ENCODE results near the gene TRPV3. TPM values are rescaled to one million over a fixed set of nuclear protein-coding genes. Genes with fewer than 3 reads are reported as not detected.

TRPV3 gene
- total RNA-seq, 5 donors from 2014 or later (not counting 1 experiment from before 2014, with no cell fraction given): 0.23 to 1.4 (median 0.44) TPM

- peaks cover 12 to 17% of the 10 kb centered on the region in 2 donors for H3K27me3 Mint-ChIP-seq
- 80% methylated on average over 18 of the region's 19 CpGs for WGBS (ENCODE audit: insufficient coverage)
- peaks cover 0 to 17% (median 15%) of the 10 kb centered on the region in 3 donors for H3K4me1 Mint-ChIP-seq
- CTCF ChIA-PET: no interaction called here
- no peak for DNase-seq
- Histone ChIP-seq H3K27ac (ENCODE audit: low read length) (no peak overlapping the region), H3K4me3 (ENCODE audit: control insufficient read depth in 1 of 2, extremely low read depth in 1 of 2, low read length in 1 of 2) (no peak overlapping the region), H3K4me1 (ENCODE audit: control insufficient read depth in 1 of 2, extremely low read depth in 1 of 2, insufficient read depth in 2 of 2, low read length in 2 of 2) (peaks cover 0 to 22% of the 10 kb centered on the region in 2 experiments), H3K27me3 (replicated peaks in 1 of 2; ENCODE audit: control insufficient read depth in 2 of 2, extremely low read depth in 1 of 2, insufficient read depth in 2 of 2, low read length in 1 of 2) (peaks cover 0 to 55% of the 10 kb centered on the region in 2 experiments), H3K36me3 (ENCODE audit: control insufficient read depth in 2 of 2, extremely low read depth in 1 of 2, insufficient read depth in 1 of 2, low read length in 1 of 2) (no peaks in the 10 kb centered on the region), H3K9me3 (no peaks in the 10 kb centered on the region)
- no peaks in the 10 kb centered on the region for H3K36me3 Mint-ChIP-seq
- no peak for ATAC-seq (replicated peaks in 1 of 4)
- no peak overlapping the region for H3K4me3 Mint-ChIP-seq
- H3K27ac Mint-ChIP-seq: no peak overlapping the region
- POLR2A ChIA-PET: no interaction called here
- H3K9me3 Mint-ChIP-seq: no peaks in the 10 kb centered on the region
Measured at GRCh38 chr17:3556239-3556915, 1.2 kb downstream of the TRPV3 start.

DNA sequence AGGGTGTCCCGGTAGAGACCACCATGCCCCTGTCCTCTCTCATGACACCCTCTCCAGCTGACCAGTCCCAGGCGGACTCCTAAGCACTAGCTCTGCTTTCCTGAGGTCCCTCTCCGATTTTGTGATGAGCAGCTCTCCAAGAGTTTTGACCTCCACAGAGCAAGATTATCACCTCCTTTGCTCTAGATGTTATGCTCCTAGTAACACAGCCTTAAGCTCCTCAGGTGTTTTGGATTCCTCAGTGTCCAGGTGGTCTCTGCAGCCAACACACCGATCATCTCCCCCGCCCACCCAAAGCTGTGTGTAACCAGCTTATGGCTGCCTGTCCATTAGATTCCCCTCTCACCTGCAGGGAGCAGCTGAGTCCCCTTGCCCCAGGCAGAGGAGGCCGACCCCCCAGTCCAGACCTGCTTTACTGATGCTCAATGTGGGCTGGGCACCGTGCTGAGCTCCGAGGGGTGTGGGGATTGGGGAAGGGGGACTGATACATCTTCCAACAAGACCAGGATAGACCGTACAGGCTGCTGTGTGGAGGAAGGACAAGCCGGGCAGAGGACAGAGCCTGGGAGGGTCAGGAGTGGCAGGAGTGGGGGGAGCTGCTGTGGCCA, 2.3 kb downstream of the TRPV3 start:
- H3K4me1 ChIP-seq (ENCODE audit: control insufficient read depth in 1 of 2, extremely low read depth in 1 of 2, insufficient read depth in 2 of 2, low read length in 2 of 2): peaks cover 0 to 22% of the 10 kb centered on the region in 2 experiments
- ChIA-PET CTCF (no interaction called here), POLR2A (no interaction called here)
- Mint-ChIP-seq H3K9me3 (no peaks in the 10 kb centered on the region), H3K27me3 (peaks cover 12 to 17% of the 10 kb centered on the region in 2 donors), H3K27ac (no peak overlapping the region), H3K36me3 (no peaks in the 10 kb centered on the region), H3K4me3 (no peak overlapping the region), H3K4me1 (peaks cover 0 to 17% (median 15%) of the 10 kb centered on the region in 3 donors)
- peaks cover 0 to 60% of the 10 kb centered on the region in 2 experiments for H3K27me3 ChIP-seq (replicated peaks in 1 of 2; ENCODE audit: control insufficient read depth in 2 of 2, extremely low read depth in 1 of 2, insufficient read depth in 2 of 2, low read length in 1 of 2)
- no peaks in the 10 kb centered on the region for H3K36me3 ChIP-seq (ENCODE audit: control insufficient read depth in 2 of 2, extremely low read depth in 1 of 2, insufficient read depth in 1 of 2, low read length in 1 of 2)
- H3K4me3 ChIP-seq (ENCODE audit: control insufficient read depth in 1 of 2, extremely low read depth in 1 of 2, low read length in 1 of 2): no peak overlapping the region
- 79% methylated on average over 9 of the region's 10 CpGs for WGBS (ENCODE audit: insufficient coverage)
- no peak for ATAC-seq (replicated peaks in 1 of 4)
- H3K27ac ChIP-seq (ENCODE audit: low read length): no peak overlapping the region
- no peak for DNase-seq
- no peaks in the 10 kb centered on the region for H3K9me3 ChIP-seq

DNA sequence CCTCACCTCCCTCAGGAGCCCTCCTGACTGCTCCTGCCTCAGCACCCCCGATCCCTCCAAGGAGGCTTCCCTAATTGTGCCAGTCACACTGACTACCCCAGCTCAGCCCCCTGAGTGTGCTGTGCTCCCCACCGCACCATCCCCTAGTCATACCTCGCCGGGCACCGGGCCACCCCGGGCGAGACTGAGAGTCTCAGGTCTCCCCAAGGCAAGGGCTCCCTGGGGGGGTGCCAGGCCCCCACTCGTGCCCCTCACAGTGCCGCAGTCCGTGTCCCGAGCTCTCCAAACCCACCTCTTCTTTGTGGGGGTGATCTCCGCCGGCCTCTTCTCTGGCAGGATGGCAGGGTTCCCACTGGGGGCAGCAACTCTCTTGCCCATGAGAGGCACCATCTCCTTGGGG, 3.2 kb downstream of the TRPV3 start:
- no peaks in the 10 kb centered on the region for H3K36me3 Mint-ChIP-seq
- DNase-seq (no peak), ATAC-seq (replicated peaks in 1 of 4) (no peak)
- no peak overlapping the region for H3K4me3 Mint-ChIP-seq
- H3K9me3 Mint-ChIP-seq: peaks cover 0 to 4% (median 0%) of the 10 kb centered on the region in 3 donors
- 78% methylated on average over 6 of the region's 13 CpGs for WGBS (ENCODE audit: insufficient coverage)
- H3K4me1 ChIP-seq (ENCODE audit: control insufficient read depth in 1 of 2, extremely low read depth in 1 of 2, insufficient read depth in 2 of 2, low read length in 2 of 2): peaks cover 0 to 22% of the 10 kb centered on the region in 2 experiments
- no peak overlapping the region for H3K27ac ChIP-seq (ENCODE audit: low read length)
- peaks cover 0 to 59% of the 10 kb centered on the region in 2 experiments for H3K27me3 ChIP-seq (replicated peaks in 1 of 2; ENCODE audit: control insufficient read depth in 2 of 2, extremely low read depth in 1 of 2, insufficient read depth in 2 of 2, low read length in 1 of 2)
- no peak overlapping the region for H3K27ac Mint-ChIP-seq
- no peak overlapping the region for H3K4me3 ChIP-seq (ENCODE audit: control insufficient read depth in 1 of 2, extremely low read depth in 1 of 2, low read length in 1 of 2)
- H3K4me1 Mint-ChIP-seq: peaks cover 0 to 17% (median 15%) of the 10 kb centered on the region in 3 donors
- POLR2A ChIA-PET: no interaction called here
- H3K27me3 Mint-ChIP-seq: peaks cover 12 to 17% of the 10 kb centered on the region in 2 donors
- H3K9me3 ChIP-seq: no peaks in the 10 kb centered on the region
- no peaks in the 10 kb centered on the region for H3K36me3 ChIP-seq (ENCODE audit: control insufficient read depth in 2 of 2, extremely low read depth in 1 of 2, insufficient read depth in 1 of 2, low read length in 1 of 2)
- CTCF ChIA-PET: no interaction called here

- CTCF ChIA-PET: no interaction called here
- H3K27ac ChIP-seq (ENCODE audit: low read length): no peak overlapping the region
- peaks cover 0 to 15% (median 15%) of the 10 kb centered on the region in 3 donors for H3K4me1 Mint-ChIP-seq
- no peaks in the 10 kb centered on the region for H3K36me3 ChIP-seq (ENCODE audit: control insufficient read depth in 2 of 2, extremely low read depth in 1 of 2, insufficient read depth in 1 of 2, low read length in 1 of 2)
- POLR2A ChIA-PET: no interaction called here
- H3K27me3 ChIP-seq (replicated peaks in 1 of 2; ENCODE audit: control insufficient read depth in 2 of 2, extremely low read depth in 1 of 2, insufficient read depth in 2 of 2, low read length in 1 of 2): peaks cover 0 to 52% of the 10 kb centered on the region in 2 experiments
- no peak overlapping the region for H3K4me3 ChIP-seq (ENCODE audit: control insufficient read depth in 1 of 2, extremely low read depth in 1 of 2, low read length in 1 of 2)
- peaks cover 0 to 18% of the 10 kb centered on the region in 2 experiments for H3K4me1 ChIP-seq (ENCODE audit: control insufficient read depth in 1 of 2, extremely low read depth in 1 of 2, insufficient read depth in 2 of 2, low read length in 2 of 2)
- no peak overlapping the region for H3K27ac Mint-ChIP-seq
- H3K36me3 Mint-ChIP-seq: no peaks in the 10 kb centered on the region
- H3K9me3 Mint-ChIP-seq: peaks cover 0 to 8% (median 0%) of the 10 kb centered on the region in 3 donors
- H3K9me3 ChIP-seq: no peaks in the 10 kb centered on the region
- peaks cover 12 to 17% of the 10 kb centered on the region in 2 donors for H3K27me3 Mint-ChIP-seq
- 69% methylated on average over 6 of the region's 21 CpGs for WGBS (ENCODE audit: insufficient coverage)
- no peak for DNase-seq
- ATAC-seq (replicated peaks in 1 of 4): no peak
- H3K4me3 Mint-ChIP-seq: no peak overlapping the region
Measured at GRCh38 chr17:3553419-3554401, 3.9 kb downstream of the TRPV3 start.

- Mint-ChIP-seq H3K9me3 (peaks cover 0 to 8% (median 0%) of the 10 kb centered on the region in 3 donors), H3K4me1 (peaks cover 0 to 9% (median 9%) of the 10 kb centered on the region in 3 donors)
- POLR2A ChIA-PET: no interaction called here
Measured at GRCh38 chr17:3552916-3553315, 4.7 kb downstream of the TRPV3 start.

GRCh38 chr17:3551189-3551588, 6.4 kb downstream of the TRPV3 start:
- H3K4me1 ChIP-seq (ENCODE audit: control insufficient read depth in 1 of 2, extremely low read depth in 1 of 2, insufficient read depth in 2 of 2, low read length in 2 of 2): no peaks in the 10 kb centered on the region
- H3K36me3 Mint-ChIP-seq: no peaks in the 10 kb centered on the region
- ATAC-seq (replicated peaks in 1 of 4) (no peak), DNase-seq (no peak)
- no peak overlapping the region for H3K27ac Mint-ChIP-seq
- H3K9me3 ChIP-seq: no peaks in the 10 kb centered on the region
- no peaks in the 10 kb centered on the region for H3K36me3 ChIP-seq (ENCODE audit: control insufficient read depth in 2 of 2, extremely low read depth in 1 of 2, insufficient read depth in 1 of 2, low read length in 1 of 2)
- POLR2A ChIA-PET: no interaction called here
- WGBS (ENCODE audit: insufficient coverage): 90% methylated on average over 4 of the region's 6 CpGs
- peaks cover 0 to 35% of the 10 kb centered on the region in 2 experiments for H3K27me3 ChIP-seq (replicated peaks in 1 of 2; ENCODE audit: control insufficient read depth in 2 of 2, extremely low read depth in 1 of 2, insufficient read depth in 2 of 2, low read length in 1 of 2)
- no peak overlapping the region for H3K27ac ChIP-seq (ENCODE audit: low read length)
- no peak overlapping the region for H3K4me3 Mint-ChIP-seq
- peaks cover 0 to 8% (median 0%) of the 10 kb centered on the region in 3 donors for H3K9me3 Mint-ChIP-seq
- no peak overlapping the region for H3K4me3 ChIP-seq (ENCODE audit: control insufficient read depth in 1 of 2, extremely low read depth in 1 of 2, low read length in 1 of 2)
- peaks cover 9 to 16% of the 10 kb centered on the region in 2 donors for H3K27me3 Mint-ChIP-seq
- no peaks in the 10 kb centered on the region for H3K4me1 Mint-ChIP-seq
- CTCF ChIA-PET: no interaction called here

More at GRCh38 chr17:3552916-3553315, 4.7 kb downstream of the TRPV3 start:
- WGBS (ENCODE audit: insufficient coverage): 81% methylated on average over 7 of the region's 7 CpGs
- CTCF ChIA-PET: no interaction called here
- Histone ChIP-seq H3K36me3 (ENCODE audit: control insufficient read depth in 2 of 2, extremely low read depth in 1 of 2, insufficient read depth in 1 of 2, low read length in 1 of 2) (no peaks in the 10 kb centered on the region), H3K27ac (ENCODE audit: low read length) (no peak overlapping the region), H3K4me1 (ENCODE audit: control insufficient read depth in 1 of 2, extremely low read depth in 1 of 2, insufficient read depth in 2 of 2, low read length in 2 of 2) (peaks cover 0 to 10% of the 10 kb centered on the region in 2 experiments), H3K27me3 (replicated peaks in 1 of 2; ENCODE audit: control insufficient read depth in 2 of 2, extremely low read depth in 1 of 2, insufficient read depth in 2 of 2, low read length in 1 of 2) (peaks cover 0 to 51% of the 10 kb centered on the region in 2 experiments), H3K9me3 (no peaks in the 10 kb centered on the region), H3K4me3 (ENCODE audit: control insufficient read depth in 1 of 2, extremely low read depth in 1 of 2, low read length in 1 of 2) (no peak overlapping the region)
- Mint-ChIP-seq H3K4me3 (no peak overlapping the region), H3K36me3 (no peaks in the 10 kb centered on the region), H3K27ac (no peak overlapping the region), H3K27me3 (peaks cover 12 to 17% of the 10 kb centered on the region in 2 donors)
- no peak for DNase-seq
- ATAC-seq (replicated peaks in 1 of 4): no peak

All from T-cell (primary cell).